OCI-LY3 (cell line): ENCODE data around the gene AFF1.

Experiments
- H2AFZ ChIP-seq: fragments of 200-600, 300-600 bp; shearing (Covaris generic); 2 replicates; pipeline ENCODE4 v1.6.0; 2014; ENCODE audit warnings: antibody characterized with exemption, low read depth, low read length
- H3K27ac ChIP-seq: fragments of 200-600, 300-600 bp; sonication (generic); 2 replicates; pipeline ENCODE4 v1.5.1; 2014; ENCODE audit warnings: mild to moderate bottlenecking, low read length, moderate library complexity, mixed read lengths
- H3K27me3 ChIP-seq: fragments of 200-600, 300-600 bp; sonication (generic); 2 replicates; pipeline ENCODE4 v1.6.1; 2014; ENCODE audit warnings: low read depth, low read length, mixed read lengths
- H3K36me3 ChIP-seq: fragments of 200-600, 300-600 bp; sonication (generic); replicated peaks from 2 replicates; pipeline ENCODE3; 2014; ENCODE audit warnings: low read depth, low read length, mixed read lengths
- H3K4me1 ChIP-seq: fragments of 300-600, 200-600 bp; sonication (generic); 2 replicates; pipeline ENCODE4 v1.6.1; 2014; ENCODE audit warnings: low read length, mixed read lengths
- H3K4me2 ChIP-seq: fragments of 200-600, 300-600 bp; sonication (generic); 2 replicates; pipeline ENCODE4 v1.6.1; 2014; ENCODE audit warnings: low read length, mixed read lengths
- H3K4me3 ChIP-seq: fragments of 300-600, 200-600 bp; sonication (generic); 2 replicates; pipeline ENCODE4 v1.5.1; 2014; ENCODE audit warnings: antibody characterized with exemption, mild to moderate bottlenecking, low read length, moderate library complexity
- H3K79me2 ChIP-seq: fragments of 300-600, 200-600 bp; shearing (Covaris generic); 2 replicates; pipeline ENCODE4 v1.6.1; 2014; ENCODE audit warnings: mild to moderate bottlenecking, low read length, mixed read lengths
- H3K9ac ChIP-seq: fragments of 300-600, 200-600 bp; shearing (Covaris generic); 2 replicates; pipeline ENCODE4 v1.6.0; 2014; ENCODE audit warnings: mild to moderate bottlenecking, low read length, moderate library complexity
- H3K9me3 ChIP-seq: fragments of 200-600, 300-600 bp; shearing (Covaris generic); 2 replicates; pipeline ENCODE4 v1.6.1; 2014; ENCODE audit warnings: low read length, mixed read lengths; ENCODE audit not compliant: insufficient read depth
- H4K20me1 ChIP-seq: fragments of 200-600, 300-600 bp; sonication (generic); 2 replicates; pipeline ENCODE4 v1.6.1; 2016; ENCODE audit warnings: low read length, mixed read lengths; ENCODE audit not compliant: insufficient read depth
- CTCF ChIP-seq: fragments of 200-600, 300-600 bp; sonication (generic); IDR thresholded peaks from 2 replicates; pipeline ENCODE4 v1.5.1; 2014; ENCODE audit warnings: antibody characterized with exemption, low read length, low read depth
- EZH2phosphoT487 ChIP-seq: fragments of 200-600 bp; shearing (Covaris generic); IDR thresholded peaks from 2 replicates; pipeline ENCODE4 v1.6.1; 2018; ENCODE audit warnings: antibody characterized with exemption, mixed run types, low read depth

Gene AFF1

GRCh38 chr4:87045234-87045558 is 110.4 kb downstream of the AFF1 start:
- Histone ChIP-seq H3K4me3 (no peak overlapping the region), H3K27me3 (no peaks in the 10 kb centered on the region), H3K9me3 (no peaks in the 10 kb centered on the region), H4K20me1 (peaks cover 40% of the 10 kb centered on the region), H3K4me1 (peaks cover 29% of the 10 kb centered on the region), H3K9ac (no peak overlapping the region), H3K36me3 (peaks cover 26% of the 10 kb centered on the region), H3K4me2 (no peak overlapping the region), H3K27ac (no peak overlapping the region), H3K79me2 (peaks cover 41% of the 10 kb centered on the region), H2AFZ (no peak overlapping the region)
- no peak for TF ChIP-seq EZH2phosphoT487
- TF ChIP-seq CTCF = no peak

- peaks cover 38% of the 10 kb centered on the region for H3K79me2 ChIP-seq
- TF ChIP-seq EZH2phosphoT487 (no peak), CTCF (no peak)
- no peak overlapping the region for H3K4me3 ChIP-seq
- no peak overlapping the region for H2AFZ ChIP-seq
- no peaks in the 10 kb centered on the region for H3K9me3 ChIP-seq
- peaks cover 40% of the 10 kb centered on the region for H4K20me1 ChIP-seq
- H3K9ac ChIP-seq = no peak overlapping the region
- no peak overlapping the region for H3K4me2 ChIP-seq
- no peaks in the 10 kb centered on the region for H3K27me3 ChIP-seq
- peaks cover 29% of the 10 kb centered on the region for H3K4me1 ChIP-seq
- peaks cover 27% of the 10 kb centered on the region for H3K36me3 ChIP-seq
- no peak overlapping the region for H3K27ac ChIP-seq
These were observed 110.8 kb downstream of the AFF1 start for GRCh38 chr4:87045659-87046058.

GRCh38 chr4:87046121-87046551 is 111.3 kb downstream of the AFF1 start:
- peaks cover 31% of the 10 kb centered on the region for H3K36me3 ChIP-seq
- no peak overlapping the region for H3K27ac ChIP-seq
- no peak overlapping the region for H3K4me3 ChIP-seq
- peaks cover 35% of the 10 kb centered on the region for H3K79me2 ChIP-seq
- H3K4me1 ChIP-seq = peaks cover 33% of the 10 kb centered on the region
- no peaks in the 10 kb centered on the region for H3K9me3 ChIP-seq
- no peaks in the 10 kb centered on the region for H3K27me3 ChIP-seq
- no peak overlapping the region for H3K9ac ChIP-seq
- no peak overlapping the region for H2AFZ ChIP-seq
- H3K4me2 ChIP-seq = no peak overlapping the region
- H4K20me1 ChIP-seq = peaks cover 39% of the 10 kb centered on the region
- TF ChIP-seq CTCF (no peak), EZH2phosphoT487 (no peak)

GRCh38 chr4:87047281-87047798 is 112.5 kb downstream of the AFF1 start:
- H3K36me3 ChIP-seq = peaks cover 32% of the 10 kb centered on the region
- H3K9ac ChIP-seq = no peak overlapping the region
- H2AFZ ChIP-seq = no peak overlapping the region
- no peaks in the 10 kb centered on the region for H3K27me3 ChIP-seq
- H4K20me1 ChIP-seq = peaks cover 32% of the 10 kb centered on the region; the same call in 1 of the 2 replicates
- H3K4me1 ChIP-seq = peaks cover 30% of the 10 kb centered on the region
- TF ChIP-seq EZH2phosphoT487 = no peak
- TF ChIP-seq CTCF = no peak
- H3K4me3 ChIP-seq = no peak overlapping the region
- H3K9me3 ChIP-seq = no peaks in the 10 kb centered on the region
- no peak overlapping the region for H3K27ac ChIP-seq
- peaks cover 26% of the 10 kb centered on the region for H3K79me2 ChIP-seq
- H3K4me2 ChIP-seq = no peak overlapping the region
